Calu3 (cell line): ENCODE results near the gene PDZD8. TPM values are rescaled to one million over a fixed set of nuclear protein-coding genes. Genes with fewer than 3 reads are reported as not detected.

Experiments
- Bru-seq: library from RNA; stranded (reverse); fragments of 400-500 nt; gene quantifications from one replicate; lab custom pipeline; 2021; lab: Mats Ljungman, UMichigan
- BruChase-seq, 2 experiments: library from RNA; stranded (reverse); fragments of 400-500 nt; gene quantifications; one replicate each; lab custom pipeline; 2021; lab: Mats Ljungman, UMichigan
- BruUV-seq: library from RNA; stranded (reverse); fragments of 400-500 nt; replicated peaks from 2 replicates; lab custom pipeline; 2021; lab: Mats Ljungman, UMichigan
- CTCF ChIA-PET: fragments of 300-600 bp; sonication (Branson Sonifier 250); formaldehyde crosslinking; loops from one replicate; lab custom pipeline; 2022; ENCODE audit warnings: antibody characterized with exemption; lab: Charles Lee
- DNase-seq: peaks from one replicate; pipeline ENCODE4 v3.0.0; 2022
- H3K27ac Mint-ChIP-seq: one replicate; pipeline ENCODE4 v1.8.0; 2022; ENCODE audit warnings: mixed read lengths; ENCODE audit not compliant: unreplicated experiment
- H3K27me3 Mint-ChIP-seq: one replicate; pipeline ENCODE4 v1.8.0; 2022; ENCODE audit warnings: mixed read lengths; ENCODE audit not compliant: unreplicated experiment
- H3K36me3 Mint-ChIP-seq: one replicate; pipeline ENCODE4 v1.8.0; 2022; ENCODE audit warnings: mild to moderate bottlenecking, moderate library complexity, mixed read lengths; ENCODE audit not compliant: insufficient read depth, unreplicated experiment
- H3K4me1 Mint-ChIP-seq: one replicate; pipeline ENCODE4 v1.8.0; 2022; ENCODE audit warnings: mild to moderate bottlenecking, low read depth, mixed read lengths; ENCODE audit not compliant: unreplicated experiment
- H3K4me3 Mint-ChIP-seq: one replicate; pipeline ENCODE4 v1.8.0; 2022; ENCODE audit warnings: mild to moderate bottlenecking, low read depth, moderate library complexity, mixed read lengths; ENCODE audit not compliant: unreplicated experiment
- H3K9me3 Mint-ChIP-seq: one replicate; pipeline ENCODE4 v1.8.0; 2022; ENCODE audit warnings: low read depth, mixed read lengths; ENCODE audit not compliant: unreplicated experiment
- intact Hi-C: fragments of 100-400 bp; cut with micrococcal nuclease; formaldehyde crosslinking; loops from one replicate; pipeline ENCODE4 v1.10.0; 2022; ENCODE audit not compliant: unreplicated experiment
- long read RNA-seq: library from polyadenylated mRNA; stranded (forward); transcript quantifications from one replicate; pipeline ENCODE4 v2.0.0, GENCODE V29; 2022
- total RNA-seq: library from RNA; stranded (reverse); gene quantifications from 2 replicates; pipeline ENCODE4 v1.2.3, GENCODE V29; 2022
- TF ChIP-seq, protein P1 (sequence below): fragments of 200-600 bp; IDR thresholded peaks from one replicate; pipeline ENCODE4 v1.8.0; 2022; ENCODE audit warnings: antibody characterized with exemption; ENCODE audit not compliant: unreplicated experiment

PDZD8 gene, protein sequence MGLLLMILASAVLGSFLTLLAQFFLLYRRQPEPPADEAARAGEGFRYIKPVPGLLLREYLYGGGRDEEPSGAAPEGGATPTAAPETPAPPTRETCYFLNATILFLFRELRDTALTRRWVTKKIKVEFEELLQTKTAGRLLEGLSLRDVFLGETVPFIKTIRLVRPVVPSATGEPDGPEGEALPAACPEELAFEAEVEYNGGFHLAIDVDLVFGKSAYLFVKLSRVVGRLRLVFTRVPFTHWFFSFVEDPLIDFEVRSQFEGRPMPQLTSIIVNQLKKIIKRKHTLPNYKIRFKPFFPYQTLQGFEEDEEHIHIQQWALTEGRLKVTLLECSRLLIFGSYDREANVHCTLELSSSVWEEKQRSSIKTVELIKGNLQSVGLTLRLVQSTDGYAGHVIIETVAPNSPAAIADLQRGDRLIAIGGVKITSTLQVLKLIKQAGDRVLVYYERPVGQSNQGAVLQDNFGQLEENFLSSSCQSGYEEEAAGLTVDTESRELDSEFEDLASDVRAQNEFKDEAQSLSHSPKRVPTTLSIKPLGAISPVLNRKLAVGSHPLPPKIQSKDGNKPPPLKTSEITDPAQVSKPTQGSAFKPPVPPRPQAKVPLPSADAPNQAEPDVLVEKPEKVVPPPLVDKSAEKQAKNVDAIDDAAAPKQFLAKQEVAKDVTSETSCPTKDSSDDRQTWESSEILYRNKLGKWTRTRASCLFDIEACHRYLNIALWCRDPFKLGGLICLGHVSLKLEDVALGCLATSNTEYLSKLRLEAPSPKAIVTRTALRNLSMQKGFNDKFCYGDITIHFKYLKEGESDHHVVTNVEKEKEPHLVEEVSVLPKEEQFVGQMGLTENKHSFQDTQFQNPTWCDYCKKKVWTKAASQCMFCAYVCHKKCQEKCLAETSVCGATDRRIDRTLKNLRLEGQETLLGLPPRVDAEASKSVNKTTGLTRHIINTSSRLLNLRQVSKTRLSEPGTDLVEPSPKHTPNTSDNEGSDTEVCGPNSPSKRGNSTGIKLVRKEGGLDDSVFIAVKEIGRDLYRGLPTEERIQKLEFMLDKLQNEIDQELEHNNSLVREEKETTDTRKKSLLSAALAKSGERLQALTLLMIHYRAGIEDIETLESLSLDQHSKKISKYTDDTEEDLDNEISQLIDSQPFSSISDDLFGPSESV
- 44.4 and 45.0 TPM in 2 replicates for total RNA-seq
- percentile 85 among the genes with signal in this experiment for Bru-seq, nascent RNA
- BruChase-seq, experiment 1, labeled RNA remaining after a 6-hour chase = percentile 91 among the genes with signal in this experiment
- percentile 82 among the genes with signal in this experiment for BruChase-seq, experiment 2, labeled RNA remaining after a 2-hour chase
- long read RNA-seq, full-length matches to known transcripts = 13 of 16 reads
- long read RNA-seq, partial matches to known transcripts = 0 of 16 reads
- long read RNA-seq, other reads (novel, unspliced or antisense) = 3 of 16 reads

DNA sequence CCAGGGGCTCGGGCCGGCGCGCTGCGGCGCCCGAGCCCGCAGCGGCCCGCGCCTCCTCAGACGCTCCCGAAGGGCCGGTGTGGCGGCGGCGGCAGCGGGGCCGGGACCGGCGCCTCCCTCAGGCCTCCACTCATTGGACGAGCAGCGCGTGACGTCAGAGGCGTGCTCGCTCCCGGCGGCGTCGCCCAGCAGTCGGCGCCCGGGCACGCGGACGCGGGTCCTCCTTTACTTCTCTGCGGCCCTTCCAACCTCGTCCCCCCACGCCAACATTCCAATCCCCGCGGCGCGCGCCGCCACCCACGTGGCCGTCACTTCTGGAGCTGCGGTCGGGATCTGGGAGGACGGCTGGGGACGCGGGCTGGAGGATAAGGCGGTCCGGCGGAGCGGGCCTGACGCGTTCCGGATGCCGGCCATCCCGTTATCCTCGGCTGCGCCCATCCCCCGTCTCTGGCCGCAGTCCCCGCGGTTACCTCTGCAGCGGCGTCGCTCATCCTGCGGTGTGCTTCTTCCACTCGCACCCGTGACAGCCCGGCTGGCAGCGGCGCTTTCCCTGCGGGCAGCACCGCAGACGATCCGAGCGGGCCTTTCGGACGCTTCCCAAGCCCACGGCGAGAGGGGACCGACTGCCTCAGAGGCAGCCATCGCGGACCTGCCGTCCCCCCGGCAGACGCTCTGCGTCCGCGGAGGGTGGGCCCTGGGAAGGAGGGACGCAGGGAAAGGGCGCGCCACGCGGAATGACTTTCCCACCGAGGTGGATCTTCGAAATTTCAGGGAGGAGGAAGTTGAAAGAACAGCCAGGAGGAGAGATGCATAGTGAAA lies at the start of gene PDZD8:
TSS of gene PDZD8 (minus strand) at position 81 of the 819 bp plus-strand sequence. CDS start 213 bp downstream, outside the sequence.
- peak within 1 kb of the TSS; percentile 92 for H3K4me3 Mint-ChIP-seq
- peaks cover 3% of the 10 kb centered on the region for H3K9me3 Mint-ChIP-seq
- intact Hi-C loops = no loop called here
- peak within 1 kb of the TSS; percentile 74 for H3K27ac Mint-ChIP-seq
- H3K36me3 Mint-ChIP-seq = peaks cover 52% of the 10 kb centered on the region
- TF ChIP-seq, protein P1, sequence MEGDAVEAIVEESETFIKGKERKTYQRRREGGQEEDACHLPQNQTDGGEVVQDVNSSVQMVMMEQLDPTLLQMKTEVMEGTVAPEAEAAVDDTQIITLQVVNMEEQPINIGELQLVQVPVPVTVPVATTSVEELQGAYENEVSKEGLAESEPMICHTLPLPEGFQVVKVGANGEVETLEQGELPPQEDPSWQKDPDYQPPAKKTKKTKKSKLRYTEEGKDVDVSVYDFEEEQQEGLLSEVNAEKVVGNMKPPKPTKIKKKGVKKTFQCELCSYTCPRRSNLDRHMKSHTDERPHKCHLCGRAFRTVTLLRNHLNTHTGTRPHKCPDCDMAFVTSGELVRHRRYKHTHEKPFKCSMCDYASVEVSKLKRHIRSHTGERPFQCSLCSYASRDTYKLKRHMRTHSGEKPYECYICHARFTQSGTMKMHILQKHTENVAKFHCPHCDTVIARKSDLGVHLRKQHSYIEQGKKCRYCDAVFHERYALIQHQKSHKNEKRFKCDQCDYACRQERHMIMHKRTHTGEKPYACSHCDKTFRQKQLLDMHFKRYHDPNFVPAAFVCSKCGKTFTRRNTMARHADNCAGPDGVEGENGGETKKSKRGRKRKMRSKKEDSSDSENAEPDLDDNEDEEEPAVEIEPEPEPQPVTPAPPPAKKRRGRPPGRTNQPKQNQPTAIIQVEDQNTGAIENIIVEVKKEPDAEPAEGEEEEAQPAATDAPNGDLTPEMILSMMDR = no peak
- no peaks in the 10 kb centered on the region for H3K4me1 Mint-ChIP-seq
- CTCF ChIA-PET = no interaction called here
- DNase-seq = peak; percentile 89
- H3K27me3 Mint-ChIP-seq = peaks cover 21% of the 10 kb centered on the region
- BruUV-seq = TSS peak; percentile 37

DNA sequence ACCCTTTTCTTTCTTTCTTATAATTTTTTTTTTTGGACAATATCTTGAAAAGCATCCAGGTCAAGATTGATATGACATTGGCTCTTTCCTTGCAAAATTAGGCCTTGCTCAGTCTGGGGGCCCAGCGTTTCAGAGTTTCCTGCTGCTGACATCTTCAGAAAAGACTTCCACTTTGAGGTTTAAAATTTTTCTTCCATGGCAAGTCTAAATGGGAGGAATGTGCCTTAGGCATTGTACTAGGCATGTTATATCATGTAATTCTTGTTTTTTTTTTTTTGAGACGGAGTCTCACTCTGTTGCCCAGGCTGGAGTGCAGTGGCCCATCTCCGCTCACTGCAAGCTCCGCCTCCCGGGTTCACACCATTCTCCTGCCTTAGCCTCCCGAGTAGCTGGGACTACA lies 48.9 kb upstream of the PDZD8 start:
- H3K27ac Mint-ChIP-seq = no peak overlapping the region
- H3K27me3 Mint-ChIP-seq = no peaks in the 10 kb centered on the region
- DNase-seq = no peak
- no peaks in the 10 kb centered on the region for H3K36me3 Mint-ChIP-seq
- BruUV-seq = no TSS peak
- H3K4me1 Mint-ChIP-seq = no peaks in the 10 kb centered on the region
- TF ChIP-seq, protein P1 = no peak
- no peaks in the 10 kb centered on the region for H3K9me3 Mint-ChIP-seq
- intact Hi-C loops = no loop called here
- H3K4me3 Mint-ChIP-seq = no peak overlapping the region
- CTCF ChIA-PET = no interaction called here

DNA sequence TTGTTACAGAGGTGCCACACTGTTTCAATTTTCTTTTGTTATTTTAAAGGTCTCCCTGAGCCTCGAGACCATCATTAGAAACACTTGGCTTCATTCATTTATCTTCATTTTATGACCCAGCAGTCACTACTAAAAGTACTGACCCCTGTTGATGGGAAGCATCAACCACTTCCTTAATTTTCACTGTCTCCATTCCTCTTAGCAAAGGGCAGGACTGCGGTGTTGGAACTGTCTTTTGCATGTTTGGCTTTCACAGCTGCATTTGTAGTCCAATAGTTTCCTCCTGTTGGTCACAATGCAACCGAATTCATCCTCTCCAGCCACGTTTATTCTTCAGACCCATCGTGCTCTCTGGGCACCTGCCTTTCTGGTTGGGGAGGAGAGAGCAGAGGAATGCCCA lies 46.7 kb upstream of the PDZD8 start:
- Mint-ChIP-seq H3K27ac (no peak overlapping the region), H3K27me3 (no peaks in the 10 kb centered on the region), H3K4me1 (no peaks in the 10 kb centered on the region), H3K9me3 (no peaks in the 10 kb centered on the region), H3K36me3 (no peaks in the 10 kb centered on the region), H3K4me3 (no peak overlapping the region)
- CTCF ChIA-PET = no interaction called here
- no TSS peak for BruUV-seq
- no peak for DNase-seq
- intact Hi-C loops = no loop called here
- TF ChIP-seq, protein P1 = no peak
